Myocyte (in vitro differentiated cells): ENCODE data around the gene APBA1. TPM values are rescaled to one million over a fixed set of nuclear protein-coding genes. Genes with fewer than 3 reads are reported as not detected.

Experiments
- DNase-seq: peaks from one replicate; pipeline ENCODE4 v3.0.0-alpha.2; 2012; ENCODE audit warnings: low read depth
- total RNA-seq: library from RNA; depleted of rRNA; stranded (reverse); fragments of >200 nt; gene quantifications from 2 replicates; pipeline ENCODE4 v1.2.3, GENCODE V29; 2014

The APBA1 gene
- total RNA-seq, 1 donor from 2014 or later: 4.0 TPM

- no peak for DNase-seq
Measured at GRCh38 chr9:69535286-69535832, 136.8 kb downstream of the APBA1 start.

- DNase-seq: no peak
Measured at GRCh38 chr9:69532396-69532795, 139.8 kb downstream of the APBA1 start.

GRCh38 chr9:69527454-69527853 is 144.7 kb downstream of the APBA1 start:
- DNase-seq: no peak

GRCh38 chr9:69526699-69527098 is 145.5 kb downstream of the APBA1 start:
- no peak for DNase-seq

- no peak for DNase-seq
Measured at GRCh38 chr9:69519470-69520240, 152.5 kb downstream of the APBA1 start.

GRCh38 chr9:69516353-69517322 is 155.5 kb downstream of the APBA1 start:
- no peak for DNase-seq

GRCh38 chr9:69515810-69516209 is 156.4 kb downstream of the APBA1 start:
- no peak for DNase-seq

- no peak for DNase-seq
Measured at GRCh38 chr9:69513141-69513820, 158.9 kb downstream of the APBA1 start.

- no peak for DNase-seq
Measured at GRCh38 chr9:69504058-69504457, 168.1 kb downstream of the APBA1 start.

GRCh38 chr9:69502671-69503301 is 169.4 kb downstream of the APBA1 start:
- DNase-seq: no peak

GRCh38 chr9:69500896-69501295 is 171.3 kb downstream of the APBA1 start:
- DNase-seq: no peak

GRCh38 chr9:69499959-69500358 is 172.2 kb downstream of the APBA1 start:
- no peak for DNase-seq

- no peak for DNase-seq
Measured at GRCh38 chr9:69499407-69499806, 172.8 kb downstream of the APBA1 start.

- no peak for DNase-seq
Measured at GRCh38 chr9:69498470-69498869, 173.7 kb downstream of the APBA1 start.

- peak; percentile 65 for DNase-seq
Measured at GRCh38 chr9:69497816-69498215, 174.4 kb downstream of the APBA1 start.

GRCh38 chr9:69496846-69497450 is 175.2 kb downstream of the APBA1 start:
- DNase-seq: no peak

- DNase-seq: no peak
Measured at GRCh38 chr9:69495296-69495695, 176.9 kb downstream of the APBA1 start.

GRCh38 chr9:69494763-69495162 is 177.4 kb downstream of the APBA1 start:
- no peak for DNase-seq

- DNase-seq: no peak
Measured at GRCh38 chr9:69494208-69494607, 178.0 kb downstream of the APBA1 start.

GRCh38 chr9:69486498-69486897 is 185.7 kb downstream of the APBA1 start:
- no peak for DNase-seq
